GM12873 (cell line): ENCODE results near the gene TMSB10.
A peak's percentile ranks its signal among the peaks of the same experiment; 100 is the strongest.

Experiments used
- TF ChIP-seq, protein P1 (sequence below): IDR thresholded peaks from 2 replicates; pipeline ENCODE4 v1.5.1; 2012; ENCODE audit warnings: low read depth, mild to moderate bottlenecking, moderate library complexity, low read length, control low read depth; ENCODE audit not compliant: insufficient read depth; ENCODE audit errors: missing control alignments

The TMSB10 gene

GRCh38 chr2:84881581-84882413 lies 23.7 kb upstream of the TMSB10 start:
- TF ChIP-seq, protein P1, sequence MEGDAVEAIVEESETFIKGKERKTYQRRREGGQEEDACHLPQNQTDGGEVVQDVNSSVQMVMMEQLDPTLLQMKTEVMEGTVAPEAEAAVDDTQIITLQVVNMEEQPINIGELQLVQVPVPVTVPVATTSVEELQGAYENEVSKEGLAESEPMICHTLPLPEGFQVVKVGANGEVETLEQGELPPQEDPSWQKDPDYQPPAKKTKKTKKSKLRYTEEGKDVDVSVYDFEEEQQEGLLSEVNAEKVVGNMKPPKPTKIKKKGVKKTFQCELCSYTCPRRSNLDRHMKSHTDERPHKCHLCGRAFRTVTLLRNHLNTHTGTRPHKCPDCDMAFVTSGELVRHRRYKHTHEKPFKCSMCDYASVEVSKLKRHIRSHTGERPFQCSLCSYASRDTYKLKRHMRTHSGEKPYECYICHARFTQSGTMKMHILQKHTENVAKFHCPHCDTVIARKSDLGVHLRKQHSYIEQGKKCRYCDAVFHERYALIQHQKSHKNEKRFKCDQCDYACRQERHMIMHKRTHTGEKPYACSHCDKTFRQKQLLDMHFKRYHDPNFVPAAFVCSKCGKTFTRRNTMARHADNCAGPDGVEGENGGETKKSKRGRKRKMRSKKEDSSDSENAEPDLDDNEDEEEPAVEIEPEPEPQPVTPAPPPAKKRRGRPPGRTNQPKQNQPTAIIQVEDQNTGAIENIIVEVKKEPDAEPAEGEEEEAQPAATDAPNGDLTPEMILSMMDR, result peak; percentile 75

DNA sequence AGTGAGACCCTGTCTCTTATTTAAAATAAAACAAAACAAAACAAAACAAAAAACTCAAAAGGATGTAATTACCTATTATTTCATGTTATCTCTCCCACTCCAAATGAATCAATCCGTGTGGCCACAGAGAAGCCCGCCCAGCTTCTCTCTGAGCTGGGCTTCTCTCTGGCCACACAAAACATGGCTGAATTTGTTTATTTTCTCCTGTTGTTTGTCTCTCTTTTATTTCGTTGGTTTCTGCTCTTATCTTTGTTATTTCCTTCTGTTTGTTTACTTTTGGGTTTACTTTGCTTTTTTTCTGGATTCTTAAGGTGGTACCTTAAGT lies 23.1 kb upstream of the TMSB10 start:
- TF ChIP-seq, protein P1, result no peak

GRCh38 chr2:84882775-84883550 lies 22.5 kb upstream of the TMSB10 start:
- TF ChIP-seq, protein P1, result no peak

DNA sequence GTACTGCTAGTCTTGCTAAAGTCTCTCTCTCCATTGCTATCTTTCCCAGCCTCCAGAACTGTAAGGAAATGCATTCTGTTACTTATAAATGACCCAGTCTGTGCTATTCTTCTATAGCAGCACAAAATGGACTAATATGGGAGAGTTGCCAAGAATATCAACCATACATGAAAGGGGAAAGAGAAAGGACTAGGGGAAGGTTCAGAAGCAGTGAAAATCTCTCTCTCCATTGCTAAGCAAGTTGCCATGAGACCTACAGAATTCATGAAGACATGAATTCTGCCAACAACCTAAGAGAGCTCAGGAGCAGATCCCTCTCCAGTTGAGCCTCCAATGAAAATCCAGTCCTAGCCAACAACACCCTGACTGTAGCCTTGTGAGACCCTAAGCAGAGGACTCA lies 21.0 kb upstream of the TMSB10 start:
- TF ChIP-seq, protein P1, result no peak

DNA sequence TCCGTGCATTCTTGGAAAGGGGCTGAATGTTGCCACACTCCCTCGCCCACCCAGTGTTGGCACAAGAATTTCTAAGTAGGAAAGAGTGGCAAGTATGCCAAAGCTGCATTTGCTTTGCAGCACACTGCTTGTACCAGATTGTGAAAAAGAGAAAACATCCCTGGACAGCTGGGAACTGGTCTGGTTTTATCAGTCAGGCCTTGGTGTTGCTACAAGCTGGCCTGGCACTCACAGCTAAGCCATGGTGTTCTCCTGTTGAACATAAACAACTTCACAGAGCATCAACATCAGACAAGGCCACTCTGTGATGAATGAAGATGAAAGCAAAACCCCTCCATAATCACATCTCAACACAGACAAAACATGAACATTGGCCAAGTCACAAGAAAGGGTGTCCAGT lies 20.3 kb upstream of the TMSB10 start:
- TF ChIP-seq, protein P1, result no peak

GRCh38 chr2:84886791-84887190 lies 18.7 kb upstream of the TMSB10 start:
- TF ChIP-seq, protein P1, result no peak

DNA sequence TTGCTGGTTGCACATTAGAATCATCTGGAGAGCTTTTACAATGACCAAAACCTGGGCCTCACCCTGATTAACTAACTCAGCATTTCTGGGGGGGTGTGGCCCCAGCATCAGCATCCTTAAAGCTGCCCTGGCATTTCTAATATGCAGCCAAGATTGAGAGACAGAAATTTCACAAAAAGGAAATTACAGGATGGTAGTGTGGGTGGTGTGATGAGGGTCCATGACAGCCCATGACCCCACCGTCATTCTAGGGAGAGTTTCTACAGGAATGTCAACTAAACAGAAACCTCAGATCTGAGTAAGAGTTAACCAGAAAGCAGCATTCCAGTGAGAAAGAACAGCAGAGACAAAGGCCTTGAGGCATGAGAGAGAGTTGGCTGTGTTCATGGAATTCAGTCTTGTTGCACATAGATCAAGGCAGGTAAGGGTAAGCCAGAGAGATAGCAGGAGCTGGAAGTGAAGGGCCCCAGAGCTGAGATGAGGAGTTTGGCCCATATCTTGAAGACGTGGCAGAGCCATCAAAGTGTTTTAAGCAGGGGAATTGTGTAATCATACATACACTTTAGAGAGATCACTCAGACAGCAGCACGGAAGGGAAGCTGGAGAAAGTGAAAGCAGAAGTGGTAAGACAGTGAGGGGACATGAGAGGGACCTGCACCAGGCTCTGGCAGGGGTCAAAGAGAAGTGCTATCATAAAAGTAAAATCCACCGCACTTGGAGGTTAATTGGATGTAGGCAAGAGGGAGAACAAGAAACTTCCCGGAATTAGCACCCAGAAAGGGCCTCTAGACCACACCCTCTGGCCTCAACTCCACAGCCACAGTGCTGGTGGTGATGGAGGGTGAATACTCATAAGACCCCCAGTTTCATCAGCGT lies 16.8 kb upstream of the TMSB10 start:
- TF ChIP-seq, protein P1, result no peak
